ENCODE measurements around the gene FOXC2.

The FOXC2 gene

DNA sequence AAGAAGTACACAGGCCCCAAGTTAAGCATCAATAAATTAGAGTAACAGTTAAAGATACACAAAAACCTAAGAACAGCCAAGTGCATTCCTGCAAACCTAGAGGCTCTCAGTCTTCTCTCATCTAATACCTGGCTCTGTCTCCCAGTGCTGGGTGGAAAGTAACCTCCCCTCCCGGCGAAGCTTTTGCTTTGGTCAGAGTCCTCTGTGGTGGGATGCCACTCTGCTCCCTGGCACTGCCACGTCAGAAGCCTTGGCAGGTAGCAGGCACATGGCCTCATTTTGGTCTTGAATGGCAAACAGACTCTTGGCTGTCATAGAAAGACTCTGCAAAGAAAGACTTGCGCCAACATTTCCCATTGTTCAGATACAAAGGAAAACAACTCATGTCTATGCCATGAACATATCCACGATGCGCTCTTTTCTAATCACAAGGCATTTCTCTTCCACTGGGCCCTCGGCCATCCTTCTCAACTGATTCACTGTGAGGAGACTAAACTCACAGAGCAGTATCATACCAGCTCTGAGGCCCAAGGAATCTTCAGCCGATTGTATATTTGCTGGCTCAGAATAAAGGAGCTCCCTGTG is 32.8 kb upstream of the FOXC2 start:
- DNase-seq, result no peak

DNA sequence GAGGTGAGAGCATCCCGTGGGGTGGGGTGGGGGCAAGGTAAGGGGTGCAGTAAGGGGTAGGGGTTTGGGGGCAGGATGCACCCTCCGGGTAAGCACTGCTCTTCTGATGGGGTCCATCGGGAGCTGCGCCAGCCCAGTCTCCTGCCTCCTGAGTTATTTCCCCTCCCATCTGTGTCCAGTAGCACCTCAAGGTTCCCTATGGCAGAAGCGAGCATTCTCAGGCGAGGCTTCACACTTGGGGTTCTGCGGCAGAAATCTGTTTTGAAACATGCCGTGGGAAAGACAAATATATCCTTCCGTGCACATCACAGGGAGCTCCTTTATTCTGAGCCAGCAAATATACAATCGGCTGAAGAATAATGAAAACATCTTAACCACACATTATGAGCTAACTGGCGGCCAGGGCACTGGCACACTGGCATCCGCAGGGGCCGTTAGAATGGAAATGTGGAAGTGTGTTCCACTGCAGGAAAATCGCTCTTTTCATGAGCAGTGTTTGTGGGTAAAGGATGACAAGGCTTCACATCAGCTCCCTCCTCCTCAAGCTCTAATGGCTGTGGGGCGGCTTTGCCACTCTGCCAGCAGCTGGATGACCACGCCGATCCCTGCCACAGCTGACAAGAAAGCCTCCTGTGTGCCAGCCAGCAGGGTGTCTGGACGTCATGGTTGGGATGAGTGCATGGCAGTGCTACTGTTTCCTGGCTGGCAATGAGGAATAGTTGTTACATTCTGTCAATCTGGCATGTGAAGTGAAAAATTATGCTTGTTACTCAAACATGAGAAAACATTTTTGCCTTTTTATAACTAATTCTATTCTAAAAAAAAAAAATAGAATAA is 31.6 kb upstream of the FOXC2 start:
- DNase-seq, result no peak

DNA sequence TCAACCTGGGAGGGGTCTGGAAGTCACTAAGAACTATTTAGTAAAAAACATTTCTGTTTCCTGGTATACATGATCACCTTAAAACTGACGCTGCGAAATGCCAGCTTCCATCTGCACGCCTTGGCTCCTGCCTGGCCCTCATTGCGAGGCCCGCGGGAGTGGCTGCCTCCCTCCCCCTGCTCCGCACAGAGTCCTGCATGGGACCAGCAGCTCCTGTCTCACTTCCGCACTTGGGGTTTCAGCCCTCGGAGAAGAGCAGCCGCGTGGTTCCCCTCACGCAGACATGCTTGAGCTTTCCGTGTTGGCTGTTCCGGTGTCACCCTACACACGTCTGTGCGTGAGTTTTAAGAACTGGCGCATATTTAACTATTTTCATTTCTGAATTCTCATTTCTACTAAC is 30.0 kb upstream of the FOXC2 start:
- no peak for DNase-seq

DNA sequence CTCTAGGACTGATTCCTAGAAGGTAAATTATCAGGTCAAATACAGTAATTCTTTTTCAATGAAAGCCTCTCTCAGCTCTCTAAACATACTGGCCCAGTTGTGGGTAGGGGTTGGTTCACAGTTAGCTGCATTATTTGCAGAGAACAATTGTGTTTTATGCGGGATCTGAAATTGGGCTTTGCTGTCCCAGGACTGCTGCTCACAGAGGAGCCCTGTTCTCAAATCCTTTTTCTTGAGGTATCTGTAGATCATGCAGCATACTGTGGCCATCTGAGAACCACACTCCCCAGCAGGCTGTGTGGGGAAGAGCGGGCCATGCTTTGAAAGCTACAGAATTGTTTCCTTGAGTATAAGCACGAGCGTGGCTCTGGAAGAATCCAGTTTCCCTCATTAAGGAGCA is 29.1 kb upstream of the FOXC2 start:
- DNase-seq, result no peak

DNA sequence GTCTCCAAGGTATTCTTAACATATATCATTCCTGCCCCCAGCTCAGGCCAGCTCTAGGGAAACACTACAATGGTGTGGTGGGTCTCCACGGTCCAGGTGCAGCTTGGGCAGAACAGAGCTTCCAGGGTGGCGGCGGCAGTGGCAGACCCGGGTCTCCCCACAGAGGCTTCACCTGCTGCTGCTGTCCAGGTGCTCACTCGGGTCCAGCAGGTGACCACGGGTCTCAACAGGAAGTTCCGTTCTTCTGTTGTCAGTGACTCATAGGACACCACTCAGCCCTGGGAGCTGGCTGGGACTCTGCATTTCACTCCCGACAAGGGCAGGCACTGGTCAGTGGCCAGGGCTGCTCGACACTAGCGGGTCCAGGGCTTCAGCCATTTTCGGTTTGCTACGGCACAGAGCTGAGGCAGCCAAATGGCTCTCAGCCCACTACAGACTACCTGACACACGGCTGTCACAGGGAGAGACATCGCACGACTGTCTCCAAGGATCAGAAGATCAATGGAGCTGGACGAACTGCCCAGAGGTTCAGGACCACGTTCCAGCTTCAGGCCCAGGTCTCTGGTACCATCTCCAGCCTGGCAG is 28.3 kb upstream of the FOXC2 start:
- DNase-seq, result no peak

DNA sequence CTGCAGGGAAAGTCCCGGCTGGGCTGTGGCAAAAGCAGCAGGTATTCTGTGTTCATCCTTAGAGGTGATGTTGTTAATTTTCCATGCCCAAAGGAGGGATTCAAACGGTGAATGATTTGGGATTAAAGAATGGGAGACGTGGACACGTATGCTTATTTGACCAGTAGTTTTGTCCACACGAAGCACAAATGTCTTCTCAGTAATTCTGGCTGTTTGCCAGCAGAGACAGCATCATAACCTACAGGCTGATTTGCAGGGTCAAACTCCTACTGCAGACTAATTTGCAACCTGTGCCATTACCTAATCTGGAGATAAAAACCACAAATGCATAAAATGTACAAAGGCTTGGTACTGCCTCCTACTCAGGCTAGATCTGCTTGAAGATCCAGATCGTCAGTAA is 25.7 kb upstream of the FOXC2 start:
- DNase-seq, result no peak

DNA sequence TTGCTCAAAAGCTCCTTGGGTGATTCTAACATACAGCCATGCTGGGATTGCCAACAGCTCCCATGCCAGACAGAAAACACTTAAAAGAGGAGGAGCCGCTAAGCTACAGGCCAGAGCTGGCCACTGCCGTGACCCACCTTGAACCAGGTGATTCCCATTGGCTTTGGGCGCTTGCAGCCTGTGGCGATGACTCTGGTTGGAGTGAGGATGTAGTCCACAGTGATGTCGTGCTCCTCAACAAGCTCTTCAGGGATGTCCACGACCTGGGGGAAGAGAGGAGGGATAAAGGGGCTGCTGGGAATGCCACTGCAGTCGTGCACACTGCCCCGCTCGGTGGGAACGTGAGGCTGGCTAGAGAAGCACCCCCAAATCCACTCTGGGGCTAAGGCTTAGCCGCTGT is 25.1 kb upstream of the FOXC2 start:
- no peak for DNase-seq

DNA sequence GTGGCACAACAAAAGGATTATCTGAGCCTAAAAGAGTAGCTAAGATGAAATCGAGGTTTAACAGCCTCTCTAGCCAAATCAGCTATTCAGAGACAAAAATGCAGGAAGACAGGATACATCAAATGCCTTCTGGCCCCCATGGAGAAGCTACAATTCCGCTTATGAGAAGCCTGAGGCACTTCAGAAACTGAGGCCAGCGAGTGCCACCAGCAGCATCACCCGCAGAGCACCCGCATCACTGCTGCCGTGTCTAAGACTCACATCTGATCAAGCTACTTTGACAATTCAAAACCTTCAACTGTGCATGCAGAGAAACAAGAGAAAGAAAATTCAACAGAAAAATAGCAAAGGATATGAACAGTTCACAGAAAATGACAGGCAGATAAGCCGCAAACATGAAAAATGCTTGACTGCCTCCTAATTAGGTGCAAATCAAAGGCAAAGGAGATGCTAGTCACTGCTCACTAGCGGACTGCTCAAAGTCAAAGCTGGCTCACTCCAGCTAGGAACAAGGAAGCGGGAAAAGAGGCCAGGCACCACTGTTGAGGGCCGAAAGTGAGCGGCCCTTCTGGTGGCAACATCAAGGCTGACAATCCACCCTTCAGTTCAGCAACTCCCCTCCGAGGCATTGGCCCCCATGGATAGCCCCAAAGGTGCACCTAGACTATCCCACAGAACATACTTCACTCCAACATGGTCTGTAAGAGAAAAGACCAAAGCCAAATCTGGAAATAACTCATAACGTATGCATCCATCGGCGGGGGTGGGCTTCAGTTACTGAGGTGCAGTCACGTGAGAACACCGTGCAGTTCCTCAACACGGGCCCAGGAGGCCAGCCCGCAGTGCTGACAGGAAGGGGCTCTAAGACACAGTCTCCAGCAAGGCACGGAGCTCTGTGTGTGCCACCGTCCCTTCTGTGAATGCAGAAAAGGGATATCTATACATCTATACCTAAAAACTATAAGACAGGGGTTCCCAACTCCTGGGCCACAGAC is 23.6 kb upstream of the FOXC2 start:
- DNase-seq, result no peak

DNA sequence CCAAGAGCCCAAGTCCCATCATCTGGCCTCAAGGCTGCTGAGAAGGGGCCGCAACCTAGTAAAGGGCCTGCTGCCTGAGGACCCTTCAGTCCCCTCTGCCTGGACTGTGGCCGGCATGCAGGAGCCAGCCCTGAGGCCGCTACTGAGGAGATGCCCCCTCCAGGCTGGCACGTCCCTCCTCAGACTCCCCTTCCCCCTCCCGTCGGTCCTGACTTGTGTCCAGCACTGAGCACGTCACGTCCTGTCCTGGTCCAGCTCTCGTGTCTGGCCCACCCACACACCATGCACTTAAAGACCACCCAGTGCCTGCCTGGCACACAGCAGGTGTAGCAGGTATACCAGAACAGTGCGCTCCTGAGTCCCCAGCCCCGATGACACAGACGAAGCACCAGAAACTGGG is 21.1 kb upstream of the FOXC2 start:
- no peak for DNase-seq

DNA sequence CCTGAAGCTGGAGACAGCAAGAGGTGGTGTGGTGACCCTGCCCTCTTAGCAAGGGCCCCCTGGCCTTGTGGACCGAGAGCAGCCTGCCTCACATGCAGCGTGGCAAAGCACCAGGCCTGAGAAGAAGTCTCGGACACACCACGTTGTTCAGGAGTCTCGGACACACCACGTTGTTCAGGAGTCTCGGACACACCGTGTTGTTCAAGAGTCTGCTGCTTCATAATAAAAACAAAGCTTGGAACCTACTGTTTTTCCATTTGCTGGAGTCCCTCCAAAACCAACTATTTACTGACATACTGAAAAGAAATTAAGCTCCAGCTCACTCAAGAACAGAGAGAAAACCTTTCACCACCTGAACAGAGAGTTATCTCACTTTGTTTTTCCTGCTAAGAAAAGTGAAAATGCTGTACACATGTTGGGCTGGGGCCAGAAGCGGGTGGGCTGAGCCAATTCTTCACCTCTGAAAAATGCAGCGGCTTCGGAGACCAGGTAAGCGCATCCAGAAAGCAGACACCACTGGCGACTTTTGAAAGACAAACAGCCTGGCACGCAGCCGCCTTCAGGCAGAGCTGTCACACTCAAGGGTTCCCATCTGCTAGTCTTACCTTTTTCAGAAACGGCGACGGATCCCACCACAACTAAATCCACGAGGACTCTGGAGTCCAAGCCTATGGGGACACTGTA is 20.5 kb upstream of the FOXC2 start:
- DNase-seq, result no peak

DNA sequence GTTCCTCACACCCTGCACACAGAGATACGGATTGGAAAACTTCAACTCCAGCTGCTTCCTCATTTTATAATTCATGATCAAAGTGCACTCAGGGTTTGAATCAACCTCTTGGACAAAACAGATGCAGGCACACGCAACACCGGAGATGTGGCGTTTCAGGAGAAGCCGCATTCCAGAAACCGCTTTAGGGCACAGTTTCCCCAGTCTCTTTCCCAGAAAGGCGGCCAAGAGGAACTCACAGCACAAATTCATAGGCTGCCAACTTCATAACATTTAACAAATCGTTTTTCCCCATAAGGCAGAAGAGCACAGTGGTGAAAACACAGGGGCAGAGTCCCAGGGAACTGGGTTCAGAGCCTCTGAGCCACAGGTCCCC is 20.0 kb upstream of the FOXC2 start:
- DNase-seq, result no peak

DNA sequence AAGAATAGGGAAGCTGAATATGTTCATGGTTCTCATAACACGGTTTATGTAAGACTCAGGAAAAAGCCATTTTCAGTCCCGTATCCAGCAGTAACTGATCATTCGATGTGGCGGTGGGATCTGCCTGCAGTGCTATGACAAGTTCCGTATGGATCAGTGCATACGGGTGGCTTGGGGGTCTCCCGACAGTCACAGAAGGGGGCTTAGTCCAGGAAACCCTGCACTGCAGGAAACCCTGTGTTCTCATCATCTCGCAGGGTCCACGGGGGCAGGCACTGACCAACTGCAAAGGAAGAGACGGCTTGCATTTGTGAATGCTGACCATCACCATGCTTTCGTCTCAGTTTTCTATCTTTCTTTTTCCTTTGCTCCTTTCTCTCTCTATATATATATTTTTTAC is 19.3 kb upstream of the FOXC2 start:
- no peak for DNase-seq

DNA sequence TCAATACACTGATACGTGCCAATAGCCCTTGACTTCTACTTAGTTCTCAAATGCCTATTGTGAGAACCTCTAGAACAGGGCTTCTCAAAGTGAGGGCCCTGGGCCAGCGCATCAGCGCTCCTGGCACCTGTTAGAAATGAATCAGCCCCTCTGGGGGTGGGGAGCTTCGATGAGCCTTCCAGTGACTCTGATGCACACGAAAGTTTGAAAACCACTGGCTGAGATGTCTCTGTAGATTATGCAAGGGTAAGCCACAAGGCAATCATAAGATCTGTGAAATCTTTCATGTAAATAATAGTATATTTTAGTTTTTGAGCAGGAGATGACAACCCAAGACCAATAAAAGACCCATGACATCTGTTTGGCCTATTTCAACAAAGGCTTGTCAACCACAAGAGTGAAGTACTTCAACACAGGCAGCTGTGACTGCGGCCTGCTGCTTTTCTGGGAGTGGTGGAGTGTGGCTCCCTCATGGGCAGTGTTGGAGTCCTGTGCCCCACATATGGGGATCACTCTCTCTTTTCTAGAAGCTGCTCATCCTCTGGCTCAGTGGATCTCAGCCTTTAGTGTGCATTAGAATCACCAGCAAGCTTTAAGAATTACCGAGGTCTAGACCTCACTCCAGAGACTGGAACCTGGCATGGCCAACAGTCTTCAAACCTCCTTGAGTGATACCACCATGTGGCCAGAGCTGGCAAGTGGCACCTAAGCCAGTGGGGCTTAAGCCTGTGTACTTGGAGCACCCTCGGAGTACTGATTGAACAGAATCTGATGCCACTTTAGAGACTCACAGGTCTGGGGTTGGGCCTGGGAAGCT is 17.3 kb upstream of the FOXC2 start:
- no peak for DNase-seq

DNA sequence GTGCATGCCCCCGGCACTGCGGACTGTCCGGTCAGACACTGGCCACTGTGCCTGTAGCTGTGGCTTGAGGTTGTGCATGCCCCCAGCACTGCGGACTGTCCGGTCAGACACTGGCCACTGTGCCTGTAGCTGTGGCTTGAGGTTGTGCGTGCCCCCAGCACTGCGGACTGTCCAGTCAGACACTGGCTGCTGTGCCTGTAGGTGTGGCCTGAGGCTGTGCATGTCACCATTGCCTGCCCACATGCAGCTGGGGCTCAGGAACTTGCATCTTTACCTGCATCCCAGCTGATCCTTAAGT is 16.8 kb upstream of the FOXC2 start:
- no peak for DNase-seq

DNA sequence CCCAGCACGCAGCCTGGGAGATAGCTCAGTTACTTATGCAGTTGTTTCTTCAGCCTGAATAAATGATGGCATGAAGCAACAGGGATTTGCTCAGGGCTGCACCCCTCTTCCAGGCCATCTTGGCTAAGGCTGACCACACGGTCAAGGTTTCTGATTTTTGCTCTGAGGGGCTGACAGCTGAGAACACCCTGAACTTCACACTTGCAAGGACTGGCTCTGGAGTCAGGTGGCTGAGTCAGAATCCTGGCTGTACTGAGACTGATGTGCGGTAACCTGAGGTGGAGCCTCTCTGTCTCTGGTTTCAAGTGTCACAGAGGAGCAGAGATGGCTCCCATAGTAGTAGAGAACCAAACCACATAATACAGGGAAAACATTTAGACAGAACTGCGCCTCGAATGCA is 16.3 kb upstream of the FOXC2 start:
- DNase-seq, result no peak

DNA sequence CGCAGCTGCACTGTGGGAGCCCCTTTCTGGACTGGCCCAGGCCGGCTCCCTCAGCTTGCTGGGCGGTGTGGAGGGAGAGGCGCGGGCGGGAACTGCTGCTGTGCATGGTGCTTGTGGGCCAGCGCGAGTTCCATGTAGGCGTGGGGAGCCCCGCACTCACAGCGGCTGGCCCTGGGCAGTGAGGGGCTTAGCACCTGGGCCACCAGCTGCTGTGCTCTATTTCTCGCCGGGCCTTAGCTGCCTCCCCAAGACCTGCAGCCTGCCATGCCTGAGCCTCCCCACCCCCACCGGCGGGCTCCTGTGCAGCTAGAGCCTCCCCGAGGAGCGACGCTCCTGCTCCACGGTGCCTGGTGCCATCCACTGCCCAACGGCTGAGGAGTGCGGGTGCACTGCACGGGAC is 13.3 kb upstream of the FOXC2 start:
- no peak for DNase-seq

DNA sequence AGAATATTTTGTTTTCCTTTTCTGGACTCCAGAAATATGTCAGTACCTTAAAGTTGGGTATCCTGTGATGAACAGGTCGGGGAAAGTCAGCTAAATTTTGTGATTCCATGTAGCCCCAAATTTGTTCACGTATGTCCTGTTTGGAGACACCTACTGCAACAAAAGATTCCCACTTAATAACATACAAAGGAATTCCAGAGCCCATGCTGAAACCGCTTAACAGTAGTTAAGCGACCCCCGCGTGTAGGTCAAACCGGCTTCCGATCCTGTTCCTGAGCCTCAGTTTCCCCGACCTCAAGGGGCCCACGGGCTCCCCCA is 12.1 kb upstream of the FOXC2 start:
- no peak for DNase-seq

DNA sequence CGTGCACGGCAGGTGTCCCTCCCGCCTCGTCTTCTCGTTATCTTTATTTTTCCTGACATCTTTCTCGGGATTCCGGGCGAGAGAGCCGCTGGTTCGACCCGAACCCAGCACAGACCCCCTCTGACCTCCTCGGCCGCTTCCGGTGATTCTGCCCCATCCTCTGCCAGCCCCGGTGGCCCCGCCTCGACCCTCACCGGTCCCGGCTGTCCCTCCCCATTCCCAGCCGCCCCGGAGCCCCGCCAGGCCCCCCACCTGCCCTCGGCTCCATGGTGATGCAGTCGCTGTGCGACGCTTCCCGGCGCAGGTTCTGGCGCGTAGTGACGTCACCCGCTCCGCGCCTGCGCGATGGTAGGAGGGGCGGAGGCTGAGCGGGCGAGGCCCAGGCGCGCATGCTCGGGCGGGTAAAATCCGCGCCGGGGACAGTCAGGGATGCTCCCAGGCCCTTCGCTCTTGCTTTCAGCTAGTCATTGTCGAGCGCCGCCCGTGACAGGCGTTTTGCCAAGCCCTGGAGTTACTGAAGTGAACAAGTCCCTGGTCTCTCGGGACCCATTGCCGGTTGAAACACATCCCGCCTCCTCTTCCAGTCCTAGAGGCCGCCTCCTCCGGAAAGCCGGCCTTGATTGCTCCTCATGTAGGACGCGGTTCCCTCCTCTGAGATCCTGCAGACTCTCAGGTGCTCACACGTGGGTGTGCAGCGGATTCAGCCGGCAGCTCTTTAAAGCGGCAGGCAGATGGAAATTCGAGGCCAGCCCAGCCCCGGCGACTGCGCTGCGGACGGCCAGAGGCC is 11.5 kb upstream of the FOXC2 start, which contains the start of gene MTHFSD:
MTHFSD (minus strand) TSS at position 319 of the 787 bp plus-strand sequence; CDS start at position 268, 51 bp downstream.
- peak; percentile 93 for DNase-seq

DNA sequence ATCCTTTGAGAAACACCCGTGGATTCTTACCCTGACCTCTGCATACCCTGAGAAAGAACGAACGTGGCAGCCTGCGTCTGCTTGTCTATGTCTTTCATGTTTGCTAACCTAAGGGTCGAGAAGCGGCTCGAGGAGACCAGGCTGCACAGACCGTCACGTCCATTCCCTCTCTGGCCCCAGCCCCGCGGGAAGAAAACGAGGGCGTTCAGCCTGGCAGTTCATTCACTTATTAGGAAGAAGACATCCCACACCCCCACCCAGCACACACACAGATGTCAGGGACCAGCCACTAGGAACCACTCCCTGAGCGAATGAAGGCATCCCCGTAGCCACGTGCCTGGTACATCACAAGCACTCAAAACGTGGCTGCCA is 10.9 kb upstream of the FOXC2 start:
- DNase-seq, result no peak

DNA sequence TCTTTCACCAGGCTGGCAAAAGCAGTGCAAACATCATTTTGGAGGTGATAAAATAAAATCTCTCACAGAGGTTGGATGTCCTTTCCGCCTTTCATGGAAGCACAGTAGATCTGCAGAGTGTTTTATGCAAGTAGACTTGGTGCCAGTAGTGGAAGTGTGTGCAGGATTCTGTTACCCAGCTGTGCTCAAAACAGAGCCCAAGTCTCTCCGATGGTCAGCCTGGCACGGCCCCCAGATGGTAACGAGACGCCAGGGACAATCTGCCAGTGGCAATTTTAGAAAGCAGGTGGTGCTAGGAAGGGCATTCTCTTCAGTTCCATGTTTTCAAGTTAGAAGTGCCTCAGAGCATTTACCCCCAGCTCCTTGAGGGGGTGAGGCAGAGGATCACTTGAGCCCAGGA is 10.1 kb upstream of the FOXC2 start:
- DNase-seq, result no peak

DNA sequence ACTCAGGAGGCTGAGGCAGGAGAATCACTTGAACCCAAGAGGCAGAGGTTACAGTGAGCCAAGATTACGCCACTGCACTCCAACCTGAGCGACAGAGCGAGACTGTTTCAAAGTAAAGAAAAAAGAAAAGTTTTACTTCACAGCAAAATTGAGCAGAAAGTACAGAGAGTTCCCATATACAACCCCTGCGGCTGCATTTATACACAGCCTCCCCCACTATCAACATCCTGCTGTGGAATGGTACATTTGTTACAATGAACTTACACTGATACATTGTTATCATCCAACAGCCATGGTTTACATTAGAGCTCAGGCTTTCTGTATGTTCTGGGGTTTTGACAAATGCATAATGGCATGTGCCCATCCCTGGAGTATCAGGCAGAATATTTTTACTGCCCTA is 9.0 kb upstream of the FOXC2 start:
- DNase-seq, result no peak
